GM21390 (cell line): ENCODE results near the gene ELAPOR2.
"Not testable (repeated sequence)": the region's sequence is repeated elsewhere in the genome, so short reads cannot be mapped to it uniquely, and the experiment has no call there.

ENCODE experiments used
- ATAC-seq: cut with Tn5 transposase; IDR thresholded peaks from one replicate; pipeline ENCODE4 v1.9.1; 2021; ENCODE audit not compliant: unreplicated experiment

The ELAPOR2 gene

GRCh38 chr7:87059525-87060287, at the start of gene ELAPOR2:
Gene ELAPOR2, minus strand, starts transcription at chr7:87059654. Its CDS starts 141 bp downstream, at chr7:87059513.
- ATAC-seq = peak; percentile 97

GRCh38 chr7:87107949-87108776, 48.7 kb upstream of the ELAPOR2 start:
- ATAC-seq = no peak

- ATAC-seq = no peak
These were observed 47.6 kb upstream of the ELAPOR2 start for GRCh38 chr7:87106974-87107612.

- no peak for ATAC-seq
These were observed 45.9 kb upstream of the ELAPOR2 start for GRCh38 chr7:87105401-87105800.

GRCh38 chr7:87100326-87100725, 40.9 kb upstream of the ELAPOR2 start:
- ATAC-seq = no peak

- ATAC-seq = not testable (repeated sequence)
These were observed 37.9 kb upstream of the ELAPOR2 start for GRCh38 chr7:87097375-87097774.

- ATAC-seq = no peak
These were observed 34.9 kb upstream of the ELAPOR2 start for GRCh38 chr7:87094322-87094721.

- no peak for ATAC-seq
These were observed 33.2 kb upstream of the ELAPOR2 start for GRCh38 chr7:87092568-87093091.

- ATAC-seq = no peak
These were observed 32.1 kb upstream of the ELAPOR2 start for GRCh38 chr7:87091487-87092066.

GRCh38 chr7:87083865-87084519, 24.5 kb upstream of the ELAPOR2 start:
- no peak for ATAC-seq

GRCh38 chr7:87082675-87083074, 23.2 kb upstream of the ELAPOR2 start:
- ATAC-seq = no peak

GRCh38 chr7:87075671-87076404, 16.4 kb upstream of the ELAPOR2 start:
- ATAC-seq = peak; percentile 84

- ATAC-seq = no peak
These were observed 8.3 kb upstream of the ELAPOR2 start for GRCh38 chr7:87067788-87068187.

- ATAC-seq = no peak
These were observed 759 bp upstream of the ELAPOR2 start for GRCh38 chr7:87060288-87060537.

- peak; percentile 46 for ATAC-seq
These were observed 520 bp downstream of the ELAPOR2 start for GRCh38 chr7:87058744-87059524.

GRCh38 chr7:87057210-87057609, 2.2 kb downstream of the ELAPOR2 start:
- ATAC-seq = no peak

- ATAC-seq = no peak
These were observed 3.1 kb downstream of the ELAPOR2 start for GRCh38 chr7:87056346-87056745.

- no peak for ATAC-seq
These were observed 10.6 kb downstream of the ELAPOR2 start for GRCh38 chr7:87048839-87049238.

GRCh38 chr7:87046456-87046855, 13.0 kb downstream of the ELAPOR2 start:
- no peak for ATAC-seq
